HG03025 (cell line): ENCODE data around the gene KRT7.
"Not testable (repeated sequence)": the region's sequence is repeated elsewhere in the genome, so short reads cannot be mapped to it uniquely, and the experiment has no call there.

Experiments used
- ATAC-seq: cut with Tn5 transposase; IDR thresholded peaks from one replicate; pipeline ENCODE4 v1.9.1; 2021; ENCODE audit warnings: mild to moderate bottlenecking, moderate library complexity; ENCODE audit not compliant: unreplicated experiment, low FRiP score

Gene KRT7

GRCh38 chr12:52254180-52254964 is 21.3 kb downstream of the KRT7 start:
- no peak for ATAC-seq

- no peak for ATAC-seq
Measured at GRCh38 chr12:52254965-52255751, 22.1 kb downstream of the KRT7 start.

GRCh38 chr12:52255926-52256583 is 23.0 kb downstream of the KRT7 start:
- ATAC-seq: no peak

- no peak for ATAC-seq
Measured at GRCh38 chr12:52256584-52256935, 23.5 kb downstream of the KRT7 start.

GRCh38 chr12:52257074-52257551 is 24.1 kb downstream of the KRT7 start:
- ATAC-seq: no peak

- not testable (repeated sequence) for ATAC-seq
Measured at GRCh38 chr12:52257922-52258321, 24.9 kb downstream of the KRT7 start.

- ATAC-seq: no peak
Measured at GRCh38 chr12:52258335-52258901, 25.4 kb downstream of the KRT7 start.

GRCh38 chr12:52259657-52260243 is 26.7 kb downstream of the KRT7 start:
- no peak for ATAC-seq

GRCh38 chr12:52260361-52261207 is 27.5 kb downstream of the KRT7 start:
- ATAC-seq: no peak

- ATAC-seq: no peak
Measured at GRCh38 chr12:52261208-52261484, 28.1 kb downstream of the KRT7 start.

- ATAC-seq: no peak
Measured at GRCh38 chr12:52262286-52262685, 29.2 kb downstream of the KRT7 start.

GRCh38 chr12:52263761-52264434 is 30.9 kb downstream of the KRT7 start:
- no peak for ATAC-seq

- ATAC-seq: no peak
Measured at GRCh38 chr12:52264435-52264825, 31.4 kb downstream of the KRT7 start.

- ATAC-seq: no peak
Measured at GRCh38 chr12:52266514-52266913, 33.5 kb downstream of the KRT7 start.

- ATAC-seq: no peak
Measured at GRCh38 chr12:52267266-52267665, 34.2 kb downstream of the KRT7 start.

GRCh38 chr12:52267699-52268098 is 34.7 kb downstream of the KRT7 start:
- no peak for ATAC-seq

- ATAC-seq: no peak
Measured at GRCh38 chr12:52268212-52268611, 35.2 kb downstream of the KRT7 start.

GRCh38 chr12:52270541-52271070 is 37.6 kb downstream of the KRT7 start:
- no peak for ATAC-seq

GRCh38 chr12:52271158-52271557 is 38.1 kb downstream of the KRT7 start:
- ATAC-seq: no peak
